GM10266 (cell line): ENCODE measurements around the gene BPIFB6.

Experiments used
- DNase-seq: peaks from one replicate; pipeline ENCODE4 v3.0.0; 2012; ENCODE audit errors: extremely low spot score
- TF ChIP-seq, protein P1 (sequence below): IDR thresholded peaks from 2 replicates; pipeline ENCODE4 v1.5.1; 2012; ENCODE audit warnings: mild to moderate bottlenecking, low read depth; ENCODE audit not compliant: control insufficient read depth, insufficient read depth; ENCODE audit errors: missing control alignments

The BPIFB6 gene

DNA sequence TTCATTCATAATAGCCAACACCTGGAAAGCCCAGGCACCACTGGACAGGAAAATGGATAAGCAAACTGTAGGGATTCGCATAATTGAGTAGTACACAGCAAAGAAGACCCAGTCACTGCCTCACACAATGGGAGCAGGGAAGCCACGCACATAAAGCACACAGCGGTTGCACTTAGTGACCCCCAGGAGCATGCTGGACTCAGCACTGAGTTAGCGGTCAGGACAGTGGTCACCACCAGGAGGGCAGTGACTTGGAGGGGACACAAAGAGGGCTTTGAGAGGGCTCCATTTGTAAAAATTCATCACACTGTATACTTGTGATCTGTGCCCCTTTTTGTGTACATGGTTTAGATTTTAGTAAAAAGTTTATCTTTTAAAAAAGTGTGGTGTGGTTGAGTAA is 19.9 kb downstream of the BPIFB6 start:
- TF ChIP-seq, protein P1, sequence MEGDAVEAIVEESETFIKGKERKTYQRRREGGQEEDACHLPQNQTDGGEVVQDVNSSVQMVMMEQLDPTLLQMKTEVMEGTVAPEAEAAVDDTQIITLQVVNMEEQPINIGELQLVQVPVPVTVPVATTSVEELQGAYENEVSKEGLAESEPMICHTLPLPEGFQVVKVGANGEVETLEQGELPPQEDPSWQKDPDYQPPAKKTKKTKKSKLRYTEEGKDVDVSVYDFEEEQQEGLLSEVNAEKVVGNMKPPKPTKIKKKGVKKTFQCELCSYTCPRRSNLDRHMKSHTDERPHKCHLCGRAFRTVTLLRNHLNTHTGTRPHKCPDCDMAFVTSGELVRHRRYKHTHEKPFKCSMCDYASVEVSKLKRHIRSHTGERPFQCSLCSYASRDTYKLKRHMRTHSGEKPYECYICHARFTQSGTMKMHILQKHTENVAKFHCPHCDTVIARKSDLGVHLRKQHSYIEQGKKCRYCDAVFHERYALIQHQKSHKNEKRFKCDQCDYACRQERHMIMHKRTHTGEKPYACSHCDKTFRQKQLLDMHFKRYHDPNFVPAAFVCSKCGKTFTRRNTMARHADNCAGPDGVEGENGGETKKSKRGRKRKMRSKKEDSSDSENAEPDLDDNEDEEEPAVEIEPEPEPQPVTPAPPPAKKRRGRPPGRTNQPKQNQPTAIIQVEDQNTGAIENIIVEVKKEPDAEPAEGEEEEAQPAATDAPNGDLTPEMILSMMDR, result no peak
- DNase-seq, result no peak

DNA sequence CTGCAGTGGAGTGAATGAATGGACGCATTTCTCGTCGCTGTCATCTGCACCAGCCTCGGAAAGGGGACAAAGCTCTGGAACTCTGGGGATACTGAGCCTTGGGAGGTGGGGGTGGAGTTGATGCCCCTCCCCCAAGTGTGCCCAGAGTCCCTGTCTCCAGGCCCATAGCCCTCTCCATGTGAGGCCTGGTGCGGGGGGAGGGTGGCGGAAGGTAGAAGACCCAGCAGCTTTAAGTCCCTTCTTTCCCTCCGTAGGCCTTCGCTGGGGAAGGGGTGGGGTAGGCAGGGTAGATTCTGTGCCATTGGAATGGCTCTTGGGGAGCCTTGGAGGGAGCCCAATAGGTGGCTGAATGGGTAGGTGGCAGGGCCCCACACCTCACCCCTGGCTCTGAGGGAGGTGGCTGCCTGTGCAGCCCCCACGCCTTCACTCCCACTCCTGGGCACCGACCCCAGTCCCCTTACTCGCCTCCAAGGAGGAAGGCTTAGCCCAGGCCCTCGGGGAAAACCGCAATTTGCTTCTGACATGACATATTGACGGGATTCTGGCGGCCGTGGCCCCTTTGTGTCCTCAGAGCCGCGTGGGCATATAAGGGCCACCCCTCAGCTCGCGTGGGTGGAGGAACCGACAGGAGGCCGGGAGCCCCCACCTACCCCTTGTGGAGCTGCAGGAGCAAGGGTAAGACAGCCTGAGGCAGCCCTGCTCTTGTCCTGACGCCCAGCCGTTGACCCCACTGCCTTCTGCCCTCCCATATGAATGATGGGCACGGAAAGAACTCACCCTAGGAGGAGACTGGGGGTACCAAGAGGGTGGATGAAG is 22.1 kb downstream of the BPIFB6 start, which contains the start of gene BPIFB3:
Gene BPIFB3 (plus strand): TSS at position 613 of the 816 bp plus-strand sequence. CDS start 1,533 bp downstream, outside the sequence.
- TF ChIP-seq, protein P1, result no peak
- no peak for DNase-seq

- DNase-seq, result no peak
- TF ChIP-seq, protein P1, result no peak
These were observed 22.9 kb downstream of the BPIFB6 start for GRCh38 chr20:33054381-33054780.

DNA sequence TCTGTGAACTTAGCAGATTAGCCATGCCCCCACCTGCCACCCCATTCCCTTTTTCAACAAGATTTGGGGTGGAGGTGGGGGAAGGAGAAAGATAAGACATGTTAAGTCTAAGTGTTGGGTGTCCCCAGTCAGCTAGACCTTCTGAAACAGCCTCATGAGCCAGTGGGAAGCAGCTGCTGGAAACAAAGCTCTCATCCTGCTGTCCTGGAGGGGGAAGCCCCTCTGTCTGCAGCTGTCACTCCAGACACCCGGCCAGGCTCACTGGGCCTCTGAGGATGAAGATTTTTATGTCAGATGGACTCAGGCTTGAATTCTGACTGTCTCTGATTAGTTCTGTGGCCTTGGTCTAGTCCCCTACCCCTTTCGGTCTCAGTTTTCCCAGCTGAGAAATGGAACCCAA is 23.3 kb downstream of the BPIFB6 start:
- DNase-seq, result no peak
- TF ChIP-seq, protein P1, result no peak

- no peak for DNase-seq
- TF ChIP-seq, protein P1, result no peak
These were observed 27.7 kb downstream of the BPIFB6 start for GRCh38 chr20:33059136-33059535.

GRCh38 chr20:33059741-33060390 is 28.4 kb downstream of the BPIFB6 start:
- TF ChIP-seq, protein P1, result no peak
- DNase-seq, result no peak

DNA sequence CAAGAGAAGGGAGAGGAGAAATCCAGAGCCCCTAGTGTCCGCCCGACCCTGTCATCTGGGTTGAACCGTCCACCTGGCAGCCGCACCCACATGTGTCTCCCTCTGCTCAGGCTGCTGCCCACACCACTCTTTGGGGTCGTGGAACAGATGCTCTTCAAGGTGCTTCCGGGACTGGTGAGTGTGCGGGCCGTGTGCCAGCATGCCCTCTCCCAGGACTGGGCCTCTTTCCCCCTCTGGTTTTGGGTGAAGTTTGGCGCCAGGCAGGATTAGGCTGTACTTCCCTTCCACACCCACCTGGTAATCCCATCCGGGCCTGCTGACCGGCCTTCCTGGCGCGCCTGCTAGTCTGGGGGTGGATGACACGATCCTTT is 30.2 kb downstream of the BPIFB6 start:
- no peak for DNase-seq
- TF ChIP-seq, protein P1, result no peak
